Small intestine (tissue), 7 donors: ENCODE results near the gene INTS4. TPM values are rescaled to one million over a fixed set of nuclear protein-coding genes. Genes with fewer than 3 reads are reported as not detected.
A peak's percentile ranks its signal among the peaks of the same experiment; 100 is the strongest.
"Not testable (repeated sequence)": the region's sequence is repeated elsewhere in the genome, so short reads cannot be mapped to it uniquely, and the experiment has no call there.

Experiments
- DNase-seq, 2 donors: peaks; one replicate each; pipeline versions ENCODE4 v3.0.0 to v3.0.0-alpha.2; 2013
- FAIRE-seq: peaks from 2 replicates; lab custom pipeline; 2012; peaks lifted over from hg19 to GRCh38; lab: Jason Lieb, UNC
- H3K27ac ChIP-seq, 3 donors: one replicate each; pipeline ENCODE4 v1.5.1; 2013; ENCODE audit warnings: low read length in 2 of 3, mild to moderate bottlenecking in 2 of 3, control low read depth in 1 of 3, inconsistent platforms in 1 of 3, low read depth in 1 of 3, moderate library complexity in 1 of 3
- H3K27me3 ChIP-seq, 3 donors: one replicate each; pipeline ENCODE4 v1.6.1; 2013; ENCODE audit warnings: low read length in 3 of 3, inconsistent platforms in 1 of 3; ENCODE audit not compliant: control insufficient read depth in 3 of 3, insufficient read depth in 3 of 3
- H3K36me3 ChIP-seq, 3 donors: one replicate each; pipeline ENCODE4 v1.6.1; 2013; ENCODE audit warnings: low read length in 3 of 3, inconsistent platforms in 1 of 3, low read depth in 1 of 3, mild to moderate bottlenecking in 1 of 3, moderate library complexity in 1 of 3; ENCODE audit not compliant: control insufficient read depth in 3 of 3, insufficient read depth in 2 of 3
- H3K4me1 ChIP-seq, 3 donors: one replicate each; pipeline ENCODE4 v1.6.1; 2013; ENCODE audit warnings: low read length in 2 of 3, inconsistent platforms in 1 of 3, low read depth in 1 of 3, mild to moderate bottlenecking in 1 of 3, moderate library complexity in 1 of 3; ENCODE audit not compliant: control insufficient read depth in 3 of 3, insufficient read depth in 2 of 3
- H3K4me3 ChIP-seq, 3 donors: one replicate each; pipeline ENCODE4 v1.5.1; 2013; ENCODE audit warnings: low read length in 3 of 3, control low read depth in 1 of 3, inconsistent platforms in 1 of 3, low read depth in 1 of 3, mild to moderate bottlenecking in 1 of 3, moderate library complexity in 1 of 3
- H3K9me3 ChIP-seq, 2 donors: one replicate each; pipeline ENCODE4 v1.6.1; 2013; ENCODE audit warnings: low read depth in 1 of 2, low read length in 1 of 2; ENCODE audit not compliant: control insufficient read depth in 2 of 2, insufficient read depth in 1 of 2
- WGBS, 3 donors: extraction: QIAGEN DNeasy Blood & Tissue Kit; methylation state at CpG; one replicate each; pipeline ENCODE4 v1.1.7; 2013; 5-methylcytosine and 5-hydroxymethylcytosine counted together
- polyA plus RNA-seq, 4 donors: library from polyadenylated mRNA; stranded (reverse) in 3 of 4; unstranded in 1 of 4; fragments of 200-250 nt in 3 of 4; fragments of 120-200 nt in 1 of 4; gene quantifications; one replicate each; pipeline versions ENCODE4 v1.2.1 to v1.2.3, GENCODE V29; 2013
- donor health status: healthy with polysubstance abuse.
- donor health status: control.
- donor health status: control.
- donor health status: Bipolar disorder and iron deficiency.
- donor health status: healthy.

The INTS4 gene
- polyA plus RNA-seq, 4 donors = 15.1 to 28.0 (median 20.4) TPM

DNA sequence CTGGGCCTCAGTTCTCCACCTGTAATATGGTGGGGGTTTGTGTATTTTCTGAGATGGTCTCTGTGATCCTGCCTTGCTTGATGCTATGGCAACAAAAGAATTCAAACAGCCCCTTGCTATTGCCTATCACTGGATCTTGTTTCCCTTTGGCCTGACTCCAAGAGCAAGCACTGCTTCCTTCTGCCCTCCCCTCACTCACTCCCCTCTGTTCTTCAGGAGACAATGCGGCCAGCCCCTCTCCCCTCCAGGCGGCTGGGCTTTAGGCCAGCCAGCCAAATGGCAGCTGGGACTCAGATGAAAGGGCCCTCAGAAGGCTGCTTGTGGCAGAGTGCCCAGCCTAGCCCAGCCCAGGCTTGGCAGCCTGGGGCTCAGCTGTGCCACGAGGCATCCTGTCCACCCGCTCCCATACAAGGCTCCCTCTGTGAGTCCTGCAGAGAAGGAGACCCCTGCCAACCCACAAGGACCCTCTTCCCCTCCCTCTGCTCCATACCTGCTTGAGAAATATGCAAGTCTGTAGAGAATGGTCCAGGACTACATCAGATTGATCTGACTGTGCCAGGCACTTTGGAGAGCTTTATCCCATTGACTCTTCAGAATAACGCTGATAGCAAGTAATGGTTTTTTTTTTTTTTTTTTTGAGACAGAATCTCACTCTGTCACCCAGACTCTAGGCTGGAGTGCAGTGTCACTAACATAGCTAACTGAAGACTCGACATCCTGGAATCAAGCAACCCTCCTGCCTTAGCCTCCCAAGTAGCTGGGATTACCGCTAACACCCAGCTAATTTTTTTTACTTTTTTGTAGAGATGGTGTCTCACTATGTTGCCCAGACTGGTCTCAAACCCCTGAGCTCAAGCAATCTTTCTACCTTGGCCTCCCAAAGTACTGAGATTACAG is 36.2 kb upstream of the INTS4 start:
- no peaks in the 10 kb centered on the region for H3K9me3 ChIP-seq
- no peaks in the 10 kb centered on the region for H3K36me3 ChIP-seq
- 16 to 29% (median 28%) methylated on average over 7 of the region's 7 CpGs for WGBS, 3 donors
- no peak overlapping the region for H3K4me3 ChIP-seq
- no peak for FAIRE-seq
- peak; percentile 41 to 53 for DNase-seq
- H3K4me1 ChIP-seq = peaks cover 0 to 8% (median 2%) of the 10 kb centered on the region in 3 donors
- no peak overlapping the region for H3K27ac ChIP-seq
- no peaks in the 10 kb centered on the region for H3K27me3 ChIP-seq

GRCh38 chr11:78028423-78028822 is 34.0 kb upstream of the INTS4 start:
- not testable (repeated sequence) for H3K4me1 ChIP-seq, FAIRE-seq, H3K4me3 ChIP-seq, H3K27ac ChIP-seq, H3K27me3 ChIP-seq, H3K36me3 ChIP-seq, H3K9me3 ChIP-seq
- DNase-seq = peak in 1 of 2 donors; percentile 34
- WGBS, 3 donors = 49 to 78% (median 69%) methylated on average over 9 of the region's 9 CpGs

GRCh38 chr11:78027759-78028158 is 33.3 kb upstream of the INTS4 start:
- Histone ChIP-seq H3K9me3 (no peaks in the 10 kb centered on the region), H3K27me3 (no peaks in the 10 kb centered on the region), H3K36me3 (no peaks in the 10 kb centered on the region), H3K4me3 (no peak overlapping the region), H3K27ac (no peak overlapping the region), H3K4me1 (peaks cover 0 to 8% (median 2%) of the 10 kb centered on the region in 3 donors)
- DNase-seq (no peak), FAIRE-seq (no peak)
- 87 to 94% (median 92%) methylated on average over 2 of the region's 2 CpGs for WGBS, 3 donors

- FAIRE-seq (no peak), DNase-seq (no peak)
- H3K4me1 ChIP-seq = peaks cover 0 to 4% (median 0%) of the 10 kb centered on the region in 3 donors
- no peaks in the 10 kb centered on the region for H3K36me3 ChIP-seq
- H3K9me3 ChIP-seq = no peaks in the 10 kb centered on the region
- no peaks in the 10 kb centered on the region for H3K27me3 ChIP-seq
- no peak overlapping the region for H3K4me3 ChIP-seq
- no peak overlapping the region for H3K27ac ChIP-seq
Observed at GRCh38 chr11:78025378-78025777, 30.9 kb upstream of the INTS4 start.

DNA sequence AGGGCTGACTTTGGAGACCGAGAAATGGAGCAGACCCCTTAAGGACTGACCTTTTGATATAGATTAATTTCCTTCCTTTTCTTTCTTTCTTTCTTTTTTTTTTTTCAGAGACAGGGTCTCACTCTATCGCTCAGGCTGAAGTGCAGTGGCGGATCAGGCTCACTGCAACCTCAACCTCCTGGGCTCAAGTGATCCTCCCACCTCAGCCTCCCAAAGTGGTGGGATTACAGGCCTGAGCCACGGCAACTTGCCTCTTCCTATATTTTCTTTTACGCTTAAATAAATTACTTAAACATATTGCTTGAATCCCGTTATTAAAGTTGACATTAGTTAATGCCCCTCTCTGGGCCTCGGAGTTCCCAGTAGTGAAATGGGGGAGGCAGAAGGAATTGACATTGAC is 29.0 kb upstream of the INTS4 start:
- WGBS, 3 donors = 48 to 71% (median 57%) methylated on average over 6 to 7 of the region's 7 CpGs
- H3K4me3 ChIP-seq = peak overlapping the region in 2 of 3 donors; percentile 52 to 69
- FAIRE-seq (no peak), DNase-seq (no peak)
- H3K36me3 ChIP-seq = no peaks in the 10 kb centered on the region
- H3K9me3 ChIP-seq = no peaks in the 10 kb centered on the region
- H3K27me3 ChIP-seq = no peaks in the 10 kb centered on the region
- peak overlapping the region in 1 of 3 donors; percentile 65 for H3K27ac ChIP-seq
- no peaks in the 10 kb centered on the region for H3K4me1 ChIP-seq

DNA sequence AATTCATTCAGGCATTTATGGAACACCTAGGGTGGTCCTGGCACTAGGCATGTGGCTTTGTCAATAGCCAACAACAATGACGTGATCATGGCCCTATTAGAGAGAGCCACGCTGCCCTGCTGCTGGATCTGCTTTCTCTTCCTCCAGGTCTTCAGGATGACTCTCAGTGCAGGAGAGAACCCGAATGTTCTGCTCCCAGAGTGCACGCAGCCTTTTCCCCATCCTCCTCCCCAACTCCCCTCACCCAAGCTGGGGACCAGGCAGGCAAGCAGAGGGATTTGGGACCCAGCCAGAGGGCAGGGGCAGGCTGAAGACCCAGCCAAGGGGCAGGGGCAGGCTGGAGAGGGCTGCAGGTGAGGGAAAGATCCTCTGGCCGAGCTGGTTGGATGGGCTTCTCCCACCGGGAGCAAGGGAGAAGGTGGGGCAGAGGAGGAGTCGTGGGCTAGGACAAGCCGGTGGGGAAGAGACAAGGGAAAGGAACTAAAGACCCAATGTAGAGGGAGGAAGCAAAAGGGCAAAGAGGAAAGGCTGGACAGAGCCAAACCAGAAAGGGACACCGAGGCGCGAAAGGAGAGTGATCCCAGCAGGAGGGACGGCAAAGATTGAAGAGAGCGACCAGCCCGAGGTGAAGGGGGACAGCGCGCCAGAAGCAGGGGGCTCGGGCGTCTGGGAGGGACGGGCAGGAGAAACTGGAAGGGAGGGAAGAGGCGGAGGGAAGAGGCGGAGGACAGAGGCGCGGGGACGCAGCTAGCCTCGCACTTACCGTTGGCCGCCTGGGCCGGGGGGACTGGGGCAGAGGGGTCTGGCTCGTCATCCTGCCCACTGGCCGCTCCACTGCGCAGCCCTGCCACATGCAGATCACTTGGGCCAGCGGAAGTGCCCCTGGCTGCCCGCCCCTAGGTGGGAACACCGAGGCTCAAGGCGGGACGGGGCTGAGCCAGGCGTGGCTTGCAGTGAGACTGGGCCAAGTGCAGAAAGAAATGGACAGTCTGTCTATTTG is 28.2 kb upstream of the INTS4 start, which contains the start of gene KCTD14:
KCTD14 (minus strand) TSS at position 880 of the 1,000 bp plus-strand sequence; CDS start at position 853, 27 bp downstream.
- H3K36me3 ChIP-seq = no peaks in the 10 kb centered on the region
- FAIRE-seq = no peak
- WGBS, 3 donors = 8 to 14% (median 13%) methylated on average over 31 to 37 of the region's 37 CpGs

DNA sequence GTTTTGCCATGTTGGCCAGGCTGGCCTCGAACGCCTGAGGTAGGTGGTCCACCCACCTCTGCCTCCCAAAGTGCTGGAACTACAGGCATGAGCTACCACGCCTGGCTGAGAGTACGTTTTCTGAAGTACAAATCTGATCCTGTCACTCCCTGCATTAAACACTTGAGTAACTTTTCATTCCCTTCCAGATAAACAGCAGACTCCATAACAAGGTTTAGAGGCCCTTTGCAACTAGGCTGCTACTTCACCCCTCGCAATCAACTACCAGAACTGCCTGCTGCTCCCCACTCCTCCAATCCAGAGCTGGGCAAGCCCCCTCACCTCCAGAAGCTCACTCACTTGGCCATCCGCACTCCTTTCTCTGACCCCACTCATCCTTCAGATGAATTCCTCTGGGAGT is 27.1 kb upstream of the INTS4 start:
- peak overlapping the region in 1 of 3 donors; percentile 65 for H3K27ac ChIP-seq
- no peak overlapping the region for H3K4me3 ChIP-seq

More for the DNA sequence above, 28.2 kb upstream of the INTS4 start, which contains the start of gene KCTD14:
- Histone ChIP-seq H3K27ac (peak within 1 kb of the TSS in 2 of 3 donors; percentile 24 to 65), H3K4me1 (no peaks in the 10 kb centered on the region), H3K27me3 (no peaks in the 10 kb centered on the region), H3K9me3 (no peaks in the 10 kb centered on the region), H3K4me3 (peak within 1 kb of the TSS; percentile 35 to 69 (median 52))
- DNase-seq = peak; percentile 63

DNA sequence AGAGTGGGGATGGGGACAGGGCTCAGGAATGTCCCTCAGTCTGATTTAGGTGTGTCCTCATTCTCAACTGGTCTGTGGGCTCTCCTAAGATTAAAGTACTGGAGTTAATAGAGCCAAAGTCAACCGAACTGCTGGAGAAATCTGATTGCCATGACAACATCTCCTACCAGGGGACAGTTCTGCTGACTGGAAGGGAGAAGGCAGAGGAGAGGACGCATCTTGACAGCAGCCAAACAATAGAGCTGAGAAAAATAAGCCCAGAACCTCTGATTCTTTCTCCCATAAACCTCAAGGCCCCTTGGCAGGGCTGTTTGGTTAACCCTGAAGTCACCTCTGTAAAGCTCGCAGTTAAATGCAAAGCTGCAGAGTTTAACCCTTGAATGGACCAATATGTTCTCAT is 25.8 kb upstream of the INTS4 start:
- FAIRE-seq (no peak), DNase-seq (no peak)
- H3K27me3 ChIP-seq = no peaks in the 10 kb centered on the region
- 34 to 36% (median 35%) methylated on average over 3 of the region's 3 CpGs for WGBS, 3 donors
- no peaks in the 10 kb centered on the region for H3K4me1 ChIP-seq
- peaks cover 0 to 7% (median 0%) of the 10 kb centered on the region in 3 donors for H3K36me3 ChIP-seq
- no peaks in the 10 kb centered on the region for H3K9me3 ChIP-seq
- H3K4me3 ChIP-seq = no peak overlapping the region
- no peak overlapping the region for H3K27ac ChIP-seq

More for the DNA sequence above, 27.1 kb upstream of the INTS4 start:
- Histone ChIP-seq H3K4me1 (no peaks in the 10 kb centered on the region), H3K36me3 (peaks cover 0 to 5% (median 0%) of the 10 kb centered on the region in 3 donors), H3K9me3 (no peaks in the 10 kb centered on the region), H3K27me3 (no peaks in the 10 kb centered on the region)
- FAIRE-seq = no peak
- 51 to 82% (median 61%) methylated on average over 6 of the region's 6 CpGs for WGBS, 3 donors
- no peak for DNase-seq
